Astrocyte (in vitro differentiated cells and primary cell): ENCODE measurements around the gene CHIC2. TPM values are rescaled to one million over a fixed set of nuclear protein-coding genes. Genes with fewer than 3 reads are reported as not detected.
A peak's percentile ranks its signal among the peaks of the same experiment; 100 is the strongest.

Experiments
- DNase-seq: peaks from one replicate; pipeline ENCODE4 v3.0.0-alpha.2; 2010; ENCODE audit warnings: low read depth
- FAIRE-seq: peaks from 2 replicates; lab custom pipeline; 2011; peaks lifted over from hg19 to GRCh38; lab: Jason Lieb, UNC
- H2AFZ ChIP-seq: 2 replicates; pipeline ENCODE4 v1.6.0; 2012; ENCODE audit warnings: low read depth, low read length, inconsistent platforms
- H3K27ac ChIP-seq: 2 replicates; pipeline ENCODE4 v1.5.1; 2011; ENCODE audit warnings: low read depth, low read length, inconsistent platforms
- H3K27me3 ChIP-seq: 2 replicates; pipeline ENCODE4 v1.6.0; 2011; ENCODE audit warnings: low read length, inconsistent platforms; ENCODE audit not compliant: insufficient read depth
- H3K36me3 ChIP-seq: 2 replicates; pipeline ENCODE4 v1.5.1; 2011; ENCODE audit warnings: low read length, inconsistent platforms; ENCODE audit not compliant: insufficient read depth
- H3K4me1 ChIP-seq: 2 replicates; pipeline ENCODE4 v1.5.1; 2011; ENCODE audit warnings: low read length, inconsistent platforms; ENCODE audit not compliant: insufficient read depth
- H3K4me2 ChIP-seq: 2 replicates; pipeline ENCODE4 v1.6.0; 2012; ENCODE audit warnings: low read length, inconsistent platforms
- H3K4me3 ChIP-seq: 2 replicates; pipeline ENCODE4 v1.5.1; 2011; ENCODE audit warnings: low read depth, mild to moderate bottlenecking, low read length, inconsistent platforms; ENCODE audit not compliant: insufficient read depth
- H3K79me2 ChIP-seq: 2 replicates; pipeline ENCODE4 v1.6.0; 2012; ENCODE audit warnings: mild to moderate bottlenecking, low read length, inconsistent platforms; ENCODE audit not compliant: insufficient read depth
- H3K9ac ChIP-seq: 2 replicates; pipeline ENCODE4 v1.6.0; 2012; ENCODE audit warnings: mild to moderate bottlenecking, low read length, inconsistent platforms
- H3K9me3 ChIP-seq: 2 replicates; pipeline ENCODE4 v1.5.1; 2012; ENCODE audit warnings: low read depth, mild to moderate bottlenecking, low read length, inconsistent platforms; ENCODE audit not compliant: insufficient read depth
- H4K20me1 ChIP-seq: 2 replicates; pipeline ENCODE4 v1.6.0; 2012; ENCODE audit warnings: low read length, inconsistent platforms; ENCODE audit not compliant: insufficient read depth
- H3K27ac Mint-ChIP-seq: one replicate; pipeline ENCODE4 v1.8.0; 2021; ENCODE audit warnings: mild to moderate bottlenecking, mixed read lengths; ENCODE audit not compliant: unreplicated experiment
- H3K27me3 Mint-ChIP-seq: one replicate; pipeline ENCODE4 v1.8.0; 2021; ENCODE audit warnings: low read depth, mixed read lengths; ENCODE audit not compliant: unreplicated experiment
- H3K36me3 Mint-ChIP-seq: one replicate; pipeline ENCODE4 v1.8.0; 2021; ENCODE audit warnings: low read depth, mixed read lengths; ENCODE audit not compliant: unreplicated experiment
- H3K4me1 Mint-ChIP-seq: one replicate; pipeline ENCODE4 v1.8.0; 2021; ENCODE audit warnings: low read depth, mixed read lengths; ENCODE audit not compliant: unreplicated experiment
- H3K4me3 Mint-ChIP-seq: one replicate; pipeline ENCODE4 v1.8.0; 2021; ENCODE audit warnings: mild to moderate bottlenecking, moderate library complexity, mixed read lengths; ENCODE audit not compliant: unreplicated experiment
- H3K9me3 Mint-ChIP-seq: one replicate; pipeline ENCODE4 v1.8.0; 2021; ENCODE audit warnings: mild to moderate bottlenecking, mixed read lengths; ENCODE audit not compliant: unreplicated experiment
- EZH2 ChIP-seq: IDR thresholded peaks from 2 replicates; pipeline ENCODE4 v1.6.1; 2012; ENCODE audit warnings: mild to moderate bottlenecking, low read length, inconsistent platforms; ENCODE audit not compliant: insufficient read depth
- total RNA-seq: library from RNA; stranded (reverse); gene quantifications from 2 replicates; pipeline ENCODE4 v1.2.1, GENCODE V29; 2021
- TF ChIP-seq, protein P1 (sequence below): IDR thresholded peaks from 2 replicates; pipeline ENCODE4 v1.5.1; 2011; ENCODE audit warnings: low read depth, mild to moderate bottlenecking, inconsistent platforms, low read length, moderate library complexity; ENCODE audit not compliant: insufficient read depth

CHIC2 gene
- total RNA-seq, 1 donor from 2014 or later, result 38.2 TPM

DNA sequence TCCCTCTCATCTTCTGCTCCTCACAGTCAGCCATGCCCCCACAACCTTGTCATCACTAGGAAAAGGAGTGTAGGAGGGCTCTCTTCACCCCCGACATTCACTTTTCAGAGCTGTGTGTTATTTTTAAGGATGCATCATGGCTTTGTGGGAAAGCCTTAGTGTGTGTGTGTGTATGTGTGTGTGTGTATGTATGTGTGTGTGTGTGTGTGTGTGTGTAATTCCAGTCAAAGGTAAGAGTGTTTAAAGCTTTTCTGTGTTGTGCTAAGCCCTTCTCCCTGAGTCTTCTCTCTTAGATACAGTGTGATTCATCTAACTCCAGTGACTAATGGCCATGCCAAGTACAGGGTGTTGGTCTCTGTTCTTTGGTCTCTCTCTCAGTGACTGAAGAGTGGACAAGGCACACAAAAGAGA, 76.6 kb downstream of the CHIC2 start:
- H3K4me1 Mint-ChIP-seq, result peaks cover 14% of the 10 kb centered on the region
- DNase-seq (peak; percentile 78), FAIRE-seq (peak; percentile 87)
- Histone ChIP-seq H3K4me3 (no peak overlapping the region), H3K36me3 (no peaks in the 10 kb centered on the region), H2AFZ (no peak overlapping the region), H3K27ac (peak overlapping the region; percentile 22), H3K9ac (no peak overlapping the region), H4K20me1 (no peaks in the 10 kb centered on the region), H3K9me3 (no peaks in the 10 kb centered on the region), H3K4me1 (peaks cover 10% of the 10 kb centered on the region), H3K4me2 (peak overlapping the region; percentile 54), H3K27me3 (no peaks in the 10 kb centered on the region), H3K79me2 (no peaks in the 10 kb centered on the region)
- peak overlapping the region; percentile 51 for H3K27ac Mint-ChIP-seq
- H3K36me3 Mint-ChIP-seq, result peaks cover 1% of the 10 kb centered on the region
- peak overlapping the region; percentile 8 for H3K4me3 Mint-ChIP-seq
- TF ChIP-seq, protein P1, sequence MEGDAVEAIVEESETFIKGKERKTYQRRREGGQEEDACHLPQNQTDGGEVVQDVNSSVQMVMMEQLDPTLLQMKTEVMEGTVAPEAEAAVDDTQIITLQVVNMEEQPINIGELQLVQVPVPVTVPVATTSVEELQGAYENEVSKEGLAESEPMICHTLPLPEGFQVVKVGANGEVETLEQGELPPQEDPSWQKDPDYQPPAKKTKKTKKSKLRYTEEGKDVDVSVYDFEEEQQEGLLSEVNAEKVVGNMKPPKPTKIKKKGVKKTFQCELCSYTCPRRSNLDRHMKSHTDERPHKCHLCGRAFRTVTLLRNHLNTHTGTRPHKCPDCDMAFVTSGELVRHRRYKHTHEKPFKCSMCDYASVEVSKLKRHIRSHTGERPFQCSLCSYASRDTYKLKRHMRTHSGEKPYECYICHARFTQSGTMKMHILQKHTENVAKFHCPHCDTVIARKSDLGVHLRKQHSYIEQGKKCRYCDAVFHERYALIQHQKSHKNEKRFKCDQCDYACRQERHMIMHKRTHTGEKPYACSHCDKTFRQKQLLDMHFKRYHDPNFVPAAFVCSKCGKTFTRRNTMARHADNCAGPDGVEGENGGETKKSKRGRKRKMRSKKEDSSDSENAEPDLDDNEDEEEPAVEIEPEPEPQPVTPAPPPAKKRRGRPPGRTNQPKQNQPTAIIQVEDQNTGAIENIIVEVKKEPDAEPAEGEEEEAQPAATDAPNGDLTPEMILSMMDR, result no peak
- TF ChIP-seq EZH2, result no peak
- no peaks in the 10 kb centered on the region for H3K27me3 Mint-ChIP-seq
- H3K9me3 Mint-ChIP-seq, result no peaks in the 10 kb centered on the region

DNA sequence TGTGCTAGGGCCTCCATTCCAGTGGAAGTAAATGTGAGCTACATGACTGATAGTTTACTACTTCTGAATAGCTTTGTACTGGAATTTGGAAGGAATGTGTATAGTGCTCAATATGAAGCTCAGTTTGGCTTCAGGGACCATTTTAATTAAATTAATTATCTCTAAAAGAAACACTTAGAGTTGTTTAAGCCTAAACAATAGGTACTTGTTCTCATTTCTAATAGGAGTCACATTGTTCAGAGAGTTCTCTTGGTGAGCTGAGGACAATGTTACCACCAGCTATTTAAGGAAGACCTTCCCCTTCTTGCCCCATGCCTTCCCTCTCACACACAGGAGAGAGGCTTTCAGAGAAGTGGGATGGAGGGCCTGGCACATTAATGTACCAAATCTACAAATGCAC, 78.3 kb downstream of the CHIC2 start:
- Histone ChIP-seq H3K27me3 (no peaks in the 10 kb centered on the region), H3K9ac (no peak overlapping the region), H3K4me2 (no peak overlapping the region), H3K79me2 (no peaks in the 10 kb centered on the region), H3K4me1 (peaks cover 10% of the 10 kb centered on the region), H3K4me3 (no peak overlapping the region), H3K36me3 (no peaks in the 10 kb centered on the region), H4K20me1 (no peaks in the 10 kb centered on the region), H2AFZ (no peak overlapping the region), H3K9me3 (no peaks in the 10 kb centered on the region), H3K27ac (no peak overlapping the region)
- Mint-ChIP-seq H3K27ac (peak overlapping the region; percentile 14), H3K9me3 (no peaks in the 10 kb centered on the region), H3K36me3 (peaks cover 1% of the 10 kb centered on the region), H3K27me3 (no peaks in the 10 kb centered on the region), H3K4me3 (no peak overlapping the region), H3K4me1 (peaks cover 23% of the 10 kb centered on the region)
- no peak for TF ChIP-seq EZH2
- TF ChIP-seq, protein P1, result no peak
- DNase-seq (no peak), FAIRE-seq (no peak)

GRCh38 chr4:53981567-53981966, 82.8 kb downstream of the CHIC2 start:
- H3K27ac ChIP-seq, result no peak overlapping the region
- no peaks in the 10 kb centered on the region for H4K20me1 ChIP-seq
- no peaks in the 10 kb centered on the region for H3K27me3 ChIP-seq
- no peak overlapping the region for H2AFZ ChIP-seq
- Mint-ChIP-seq H3K4me3 (no peak overlapping the region), H3K36me3 (peaks cover 1% of the 10 kb centered on the region), H3K27me3 (no peaks in the 10 kb centered on the region), H3K27ac (no peak overlapping the region), H3K9me3 (no peaks in the 10 kb centered on the region), H3K4me1 (peaks cover 17% of the 10 kb centered on the region)
- no peaks in the 10 kb centered on the region for H3K36me3 ChIP-seq
- TF ChIP-seq, protein P1, result no peak
- no peak for TF ChIP-seq EZH2
- FAIRE-seq (no peak), DNase-seq (no peak)
- no peaks in the 10 kb centered on the region for H3K9me3 ChIP-seq
- H3K79me2 ChIP-seq, result no peaks in the 10 kb centered on the region
- H3K9ac ChIP-seq, result no peak overlapping the region
- no peak overlapping the region for H3K4me3 ChIP-seq
- no peak overlapping the region for H3K4me2 ChIP-seq
- no peaks in the 10 kb centered on the region for H3K4me1 ChIP-seq
